GM12874 (cell line): ENCODE data around the gene ZNF689.

Source experiments
- CTCF ChIP-seq: IDR thresholded peaks from 2 replicates; pipeline ENCODE4 v1.5.1; 2011; ENCODE audit warnings: low read depth, mild to moderate bottlenecking, control low read depth, low read length, moderate library complexity; ENCODE audit not compliant: insufficient read depth

ZNF689 gene

GRCh38 chr16:30561089-30561816 is 48.9 kb downstream of the ZNF689 start:
- no peak for TF ChIP-seq CTCF

GRCh38 chr16:30559690-30560089 is 50.5 kb downstream of the ZNF689 start:
- no peak for TF ChIP-seq CTCF

GRCh38 chr16:30558789-30559377 is 51.3 kb downstream of the ZNF689 start:
- TF ChIP-seq CTCF, result no peak

GRCh38 chr16:30557957-30558788 is 52.0 kb downstream of the ZNF689 start, which contains the start of gene ZNF764:
TSS of gene ZNF764 (minus strand) at chr16:30558374. CDS start at chr16:30558182, 192 bp downstream.
- 0 out of 2 replicates have a peak, but pooled peaks have one; percentile 31 for TF ChIP-seq CTCF

- no peak for TF ChIP-seq CTCF
These were observed 52.6 kb downstream of the ZNF689 start for GRCh38 chr16:30557707-30557956.

- no peak for TF ChIP-seq CTCF
These were observed 54.1 kb downstream of the ZNF689 start for GRCh38 chr16:30556125-30556473.

GRCh38 chr16:30555315-30556124 is 54.7 kb downstream of the ZNF689 start:
- no peak for TF ChIP-seq CTCF
